HG03135 (cell line): ENCODE measurements around the gene GPR42.
"Not testable (repeated sequence)": the region's sequence is repeated elsewhere in the genome, so short reads cannot be mapped to it uniquely, and the experiment has no call there.

Experiments
- ATAC-seq: cut with Tn5 transposase; IDR thresholded peaks from one replicate; pipeline ENCODE4 v1.9.1; 2021; ENCODE audit warnings: mild to moderate bottlenecking, moderate library complexity; ENCODE audit not compliant: unreplicated experiment

Gene GPR42

DNA sequence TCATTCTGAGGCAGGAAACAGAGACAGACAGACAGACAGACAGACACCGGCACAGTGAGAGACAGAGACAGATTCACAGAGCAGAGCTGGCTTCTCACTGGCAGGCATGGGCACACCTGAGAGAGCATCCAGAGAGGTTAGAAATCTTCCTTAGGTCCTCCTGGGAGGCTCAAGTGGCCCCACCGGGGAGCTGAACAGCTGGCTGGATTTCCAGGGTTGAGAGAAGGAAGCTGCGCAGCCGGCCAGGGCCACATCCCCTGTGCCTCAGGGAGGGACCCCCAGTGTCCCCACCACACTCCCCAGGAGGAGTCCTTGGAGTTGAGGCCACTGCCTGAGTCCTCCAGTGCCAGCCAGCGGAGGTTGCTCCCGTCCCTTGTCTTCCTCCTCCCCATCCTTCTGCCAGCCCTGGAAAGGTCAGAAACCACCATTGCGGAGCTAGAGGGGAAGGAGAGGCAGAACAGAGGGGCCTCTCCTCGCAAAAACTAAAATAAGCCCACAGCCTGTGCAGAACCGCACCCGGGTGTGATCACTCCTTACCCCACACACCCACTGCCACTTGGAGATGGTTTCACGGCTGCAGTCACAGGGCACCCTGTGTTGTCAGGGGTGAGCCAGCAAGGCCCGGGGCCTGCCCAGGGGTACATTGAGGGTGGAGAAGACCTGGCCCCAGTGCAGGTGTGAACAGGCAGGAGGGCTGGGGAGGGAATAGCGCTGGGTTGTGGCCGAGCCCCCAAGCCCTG, 8.4 kb upstream of the GPR42 start:
- ATAC-seq = no peak

DNA sequence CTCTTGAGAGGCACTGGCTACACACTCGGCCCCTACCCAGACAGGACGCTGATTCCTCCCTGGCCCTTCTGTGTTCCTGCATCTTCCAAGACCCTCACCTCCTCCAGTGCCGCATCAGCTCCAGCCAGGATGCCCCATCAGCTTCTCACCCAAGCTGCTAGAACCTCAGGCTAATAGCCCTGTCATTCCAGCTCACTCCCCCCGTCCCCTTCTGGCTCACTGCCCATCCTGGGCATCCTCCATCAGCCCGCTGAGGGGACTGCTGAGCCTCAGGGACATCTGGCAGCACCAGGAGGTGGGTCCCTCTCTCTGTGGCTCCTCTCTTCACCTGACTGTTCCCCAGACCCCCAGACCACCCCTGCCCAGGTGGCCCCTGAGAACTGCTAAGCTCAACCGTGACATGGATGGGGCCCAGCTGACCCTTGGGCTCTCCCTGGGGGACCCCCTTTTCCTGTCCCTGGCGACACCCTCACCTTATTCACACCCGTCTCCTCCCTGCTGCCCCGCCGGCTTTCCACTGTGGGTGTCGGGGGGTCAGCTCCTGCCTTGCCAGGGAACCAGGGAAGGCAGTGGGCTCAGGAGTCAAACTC, 7.8 kb upstream of the GPR42 start:
- ATAC-seq = no peak

DNA sequence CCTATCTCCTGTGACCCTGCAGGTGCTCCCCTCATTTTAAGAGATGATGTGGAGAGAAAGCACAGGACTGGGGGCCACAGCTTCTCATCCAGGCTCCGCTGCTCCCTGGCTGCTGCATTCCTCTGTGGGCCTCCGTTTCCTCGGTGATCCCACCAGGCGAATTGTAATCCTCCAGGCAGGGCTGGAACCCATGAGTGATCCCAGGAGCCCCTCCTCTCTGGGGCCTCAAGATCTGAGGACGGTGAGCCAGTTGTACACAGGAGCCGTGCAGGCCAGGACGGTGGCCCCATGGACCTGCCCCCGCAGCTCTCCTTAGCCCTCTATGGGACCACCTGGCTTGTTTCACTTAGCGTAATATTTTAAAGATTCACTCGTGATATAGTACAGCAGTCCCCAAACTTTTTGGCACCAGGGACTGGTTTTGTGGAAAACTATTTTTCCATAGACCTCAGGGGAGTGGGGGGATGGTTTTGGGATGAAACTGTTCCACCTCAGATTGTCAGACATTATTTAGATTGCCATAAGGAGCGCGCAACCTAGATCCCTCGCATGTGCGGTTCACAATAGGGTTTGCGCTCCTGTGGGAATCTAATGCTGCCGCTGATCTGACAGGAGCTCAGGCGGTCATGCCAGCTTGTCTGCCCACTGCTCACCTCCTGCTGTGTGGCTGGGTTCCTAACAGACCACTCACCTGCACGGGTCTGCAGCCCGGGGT, 7.0 kb upstream of the GPR42 start:
- ATAC-seq = no peak

DNA sequence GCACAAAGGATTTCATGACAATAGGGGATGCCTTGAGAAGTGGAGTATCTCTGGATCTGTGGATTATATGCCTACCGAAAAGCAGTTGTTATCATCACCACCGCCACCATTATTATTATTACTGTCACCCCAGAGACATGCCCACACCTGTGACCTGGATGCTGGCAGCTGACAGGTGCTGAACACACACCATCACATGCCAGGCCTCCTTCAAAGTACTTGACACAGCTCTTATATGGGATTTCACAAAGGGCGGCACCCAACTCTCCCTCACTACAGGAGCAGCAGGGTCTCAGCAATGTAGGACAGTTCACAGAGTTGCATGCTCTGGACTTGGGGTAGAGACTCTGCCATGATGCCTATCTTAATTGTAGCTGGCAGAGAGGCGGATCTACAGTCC, 5.6 kb upstream of the GPR42 start:
- no peak for ATAC-seq

DNA sequence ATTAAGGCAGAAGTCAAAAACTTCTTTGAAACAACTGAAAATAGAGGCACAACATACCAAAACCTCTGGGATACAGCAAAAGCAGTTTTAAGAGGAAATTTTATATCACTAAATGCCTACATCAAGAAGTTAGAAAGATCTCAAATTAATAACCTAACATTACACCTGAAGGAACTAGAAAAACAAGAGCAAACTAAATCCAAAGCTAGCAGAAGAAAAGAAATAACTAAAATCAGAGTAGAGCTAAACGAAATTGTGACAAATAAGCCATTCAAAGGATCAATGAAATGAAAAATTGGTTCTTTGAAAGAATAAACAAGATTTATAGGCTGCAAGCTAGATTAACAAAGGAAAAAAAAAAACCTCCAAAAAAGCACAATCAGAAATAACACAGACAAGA, 2.5 kb upstream of the GPR42 start:
- ATAC-seq = no peak

DNA sequence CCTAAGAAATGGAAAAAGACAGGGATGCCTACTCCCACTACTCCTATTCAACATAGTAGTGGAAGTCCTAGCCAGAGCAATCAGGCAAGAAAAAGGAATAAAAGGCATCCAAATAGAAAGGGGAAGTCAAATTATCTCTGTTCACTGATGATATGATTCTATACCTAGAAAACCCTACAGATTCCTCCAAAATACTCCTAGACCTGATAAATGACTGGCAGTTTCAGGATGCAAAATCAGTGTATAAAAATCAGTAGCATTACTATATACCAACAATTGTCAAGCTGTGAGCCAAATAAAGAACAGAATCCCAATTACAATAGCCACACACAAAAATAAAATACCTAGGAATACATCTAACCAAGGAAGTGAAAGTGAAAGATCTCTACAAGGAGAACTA, 1.3 kb upstream of the GPR42 start:
- ATAC-seq = no peak

DNA sequence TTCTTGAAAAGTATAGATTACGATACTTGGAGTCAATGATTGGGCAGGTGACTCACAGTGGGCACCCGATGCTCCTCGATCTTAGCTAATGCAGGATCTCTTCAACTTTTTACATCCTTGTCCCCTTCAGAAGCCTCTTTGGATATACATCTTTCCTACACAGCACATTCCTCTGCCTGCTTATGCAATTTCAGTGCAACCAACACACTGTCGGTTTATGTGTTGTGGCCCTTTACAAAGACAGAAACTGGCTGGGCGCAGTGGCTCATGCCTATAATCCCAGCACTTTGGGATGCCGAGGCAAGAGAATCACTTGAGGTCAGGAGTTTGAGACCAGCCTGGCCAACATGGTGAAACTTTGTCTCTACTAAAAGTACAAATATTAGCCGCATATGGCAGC, 2.6 kb downstream of the GPR42 start:
- no peak for ATAC-seq

DNA sequence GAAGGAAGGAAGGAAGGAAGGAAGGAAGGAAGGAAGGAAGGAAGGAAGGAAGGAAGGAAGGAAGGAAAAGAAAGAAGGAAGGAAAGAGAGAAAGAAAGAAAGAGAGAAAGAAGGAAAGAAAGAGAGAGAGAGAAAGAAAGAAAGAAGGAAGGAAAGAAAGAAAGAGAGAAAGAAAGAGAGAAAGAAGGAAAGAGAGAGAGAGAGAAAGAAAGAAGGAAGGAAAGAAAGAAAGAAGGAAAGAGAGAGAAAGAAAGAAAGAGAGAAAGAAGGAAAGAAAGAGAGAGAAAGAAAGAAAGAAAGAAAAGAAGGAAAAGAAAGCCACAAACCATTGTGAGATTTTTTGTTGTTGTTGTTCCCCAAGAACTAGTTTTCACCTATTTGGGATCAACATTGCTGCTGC, 3.2 kb downstream of the GPR42 start:
- ATAC-seq = not testable (repeated sequence)

DNA sequence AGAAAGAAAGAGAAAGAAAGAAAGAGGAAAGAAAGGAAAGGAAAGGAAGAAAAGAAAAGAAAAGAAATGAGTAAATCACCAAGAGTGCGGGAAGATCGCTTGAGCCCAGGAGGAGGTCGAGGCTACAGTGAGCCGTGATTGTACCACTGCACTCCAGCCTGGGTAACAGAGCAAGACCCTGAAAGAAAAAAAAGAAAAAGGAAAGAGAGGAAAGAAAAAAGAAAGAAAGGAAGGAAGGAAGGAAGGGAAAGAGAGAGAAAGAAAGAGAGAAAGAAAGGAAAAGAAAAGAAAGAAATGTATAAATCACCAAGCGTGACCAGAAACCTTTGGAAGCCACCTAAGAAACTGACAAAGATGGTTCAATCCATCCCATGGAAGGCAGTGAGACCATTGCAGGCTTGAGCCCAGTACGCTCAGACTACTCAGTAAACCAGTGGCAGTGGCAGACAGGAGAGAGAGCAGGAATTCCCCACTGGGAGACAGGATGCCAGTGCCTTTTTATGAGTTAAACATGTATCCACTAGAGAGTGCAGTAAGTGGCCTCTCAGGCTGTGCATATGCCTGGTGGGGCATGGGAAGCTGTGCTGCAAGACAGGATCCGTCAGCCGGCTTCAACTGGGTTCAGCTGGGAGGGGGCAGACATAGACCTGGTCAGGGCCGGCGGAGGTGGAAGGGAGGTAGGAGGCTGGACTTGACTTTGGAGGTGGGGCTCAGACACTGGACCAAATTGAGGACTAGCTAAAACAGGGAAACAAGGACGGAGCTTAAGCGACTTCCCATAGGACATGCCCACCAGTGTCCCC, 4.8 kb downstream of the GPR42 start:
- ATAC-seq = no peak

DNA sequence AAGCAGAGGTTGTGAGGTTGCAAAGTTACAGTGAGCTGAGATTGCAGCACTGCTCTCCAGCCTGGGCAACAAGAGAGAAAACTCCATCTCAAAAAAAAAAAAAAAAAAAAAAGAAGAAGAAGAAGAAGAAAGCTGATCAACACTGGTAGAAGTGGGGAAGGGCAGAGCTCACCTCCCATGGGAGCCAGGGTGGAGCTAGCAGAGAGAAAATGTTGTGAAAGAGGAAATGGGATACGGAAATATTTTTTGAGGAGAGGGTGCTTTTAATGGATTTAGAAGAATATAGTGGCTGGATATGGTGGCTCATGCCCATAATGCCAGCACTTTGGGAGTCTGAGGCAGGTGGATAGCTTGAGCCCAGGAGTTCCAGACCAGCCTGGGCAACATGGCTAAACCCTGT, 6.8 kb downstream of the GPR42 start:
- ATAC-seq = no peak

DNA sequence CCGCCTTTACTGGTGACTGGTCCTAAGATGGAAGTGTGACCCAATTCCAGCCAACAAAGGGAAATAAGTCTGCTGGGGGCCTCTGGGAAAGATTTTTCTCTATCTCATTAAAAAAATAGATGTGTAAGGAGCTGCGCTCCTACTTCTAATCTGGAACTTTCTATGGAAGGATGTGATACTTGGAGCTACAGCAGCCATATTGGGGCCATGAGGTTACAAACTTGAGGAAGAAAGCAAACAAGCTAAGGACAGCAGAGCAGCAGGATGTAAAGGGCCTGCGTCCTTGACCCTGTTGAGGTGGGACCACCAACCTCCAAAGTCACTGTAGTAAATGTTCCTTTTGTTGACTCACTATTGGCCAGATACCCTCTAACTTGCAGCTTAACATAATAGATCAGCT, 7.5 kb downstream of the GPR42 start:
- ATAC-seq = no peak

DNA sequence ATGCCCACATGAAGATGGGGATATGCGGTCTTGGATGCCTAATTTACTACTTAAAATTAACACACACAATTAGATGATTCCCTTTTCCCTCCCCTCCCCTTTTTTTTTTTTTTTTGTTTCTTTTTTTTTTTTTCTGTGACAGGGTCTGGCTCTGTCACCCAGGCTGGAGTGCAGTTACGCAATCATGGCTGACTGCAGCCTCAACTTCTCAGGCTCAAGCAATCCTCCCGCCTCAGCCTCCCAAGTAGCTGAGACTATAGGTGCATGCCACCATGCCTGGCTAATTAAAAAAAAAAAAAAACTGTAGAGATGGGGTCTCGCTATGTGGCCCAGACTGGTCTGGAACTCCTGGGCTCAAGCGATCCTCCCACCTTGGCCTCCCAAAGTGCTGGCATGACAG, 8.7 kb downstream of the GPR42 start:
- not testable (repeated sequence) for ATAC-seq

DNA sequence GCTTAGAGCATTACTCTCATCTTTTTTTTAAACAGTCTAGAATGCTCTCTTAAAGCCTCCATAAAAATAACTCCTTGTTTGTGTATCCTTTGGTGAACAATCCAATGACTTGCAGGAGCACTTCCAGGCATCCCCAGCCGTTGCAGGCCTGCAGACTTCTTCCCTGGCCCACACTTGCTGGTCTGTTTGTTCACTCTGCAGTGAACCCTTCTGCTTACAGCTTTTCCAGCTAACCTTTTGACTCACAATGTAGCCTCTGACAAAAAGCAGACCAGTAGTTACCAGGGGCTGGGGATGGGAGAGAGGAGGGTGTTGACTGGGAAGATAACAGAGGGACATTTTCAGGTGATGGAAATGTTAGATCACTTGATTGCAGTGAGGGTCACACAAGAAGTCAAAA, 9.1 kb downstream of the GPR42 start:
- no peak for ATAC-seq

DNA sequence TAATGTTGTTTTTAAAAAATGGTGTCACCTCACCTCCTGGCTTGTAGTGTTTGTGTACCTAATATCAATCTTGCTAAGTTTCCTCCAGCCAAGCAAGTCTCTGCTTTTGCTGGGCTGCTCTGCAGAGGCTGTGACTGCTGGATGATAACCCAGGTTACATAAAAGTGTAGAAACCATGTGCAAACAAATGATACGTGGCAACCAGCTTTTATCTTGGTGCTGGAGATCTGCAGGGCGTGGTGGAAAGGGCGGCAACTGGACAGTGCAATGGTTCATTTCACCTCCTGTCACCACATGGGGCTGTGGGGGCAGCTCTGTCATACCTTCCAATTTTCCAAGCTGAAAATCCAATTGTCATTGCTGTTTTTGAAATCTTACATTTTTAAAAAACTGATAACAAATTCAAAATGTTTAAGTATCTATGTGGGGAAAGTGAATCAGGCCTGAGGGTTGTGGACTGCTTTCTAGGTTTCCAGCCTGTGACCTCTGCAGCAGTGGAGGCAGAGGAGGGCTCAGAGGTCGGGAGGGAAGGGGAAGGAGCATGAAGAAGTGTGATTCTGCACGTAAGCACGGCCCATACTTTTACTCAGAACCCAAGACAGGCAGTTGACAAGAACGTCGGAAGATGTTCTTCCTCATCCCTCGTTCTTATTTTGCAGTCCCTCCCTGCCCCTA, 9.7 kb downstream of the GPR42 start:
- no peak for ATAC-seq

DNA sequence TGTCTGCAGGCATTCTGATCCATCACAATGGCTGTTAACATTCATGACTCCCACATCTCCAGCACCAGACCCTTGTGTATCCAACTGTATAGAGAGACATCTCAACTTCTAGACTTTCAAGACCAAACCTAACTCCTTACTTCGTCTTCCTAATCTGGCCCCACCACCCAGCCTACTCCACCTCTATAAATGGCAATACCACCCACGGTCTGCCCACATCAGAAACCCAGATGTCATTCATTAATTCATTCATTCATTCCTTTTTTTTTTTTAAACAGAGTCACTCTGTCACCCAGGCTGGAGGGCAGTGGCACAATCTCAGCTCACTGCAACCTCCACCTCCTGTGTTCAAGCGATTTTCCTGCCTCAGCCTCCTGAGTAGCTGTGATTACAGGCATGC, 10.4 kb downstream of the GPR42 start:
- no peak for ATAC-seq

DNA sequence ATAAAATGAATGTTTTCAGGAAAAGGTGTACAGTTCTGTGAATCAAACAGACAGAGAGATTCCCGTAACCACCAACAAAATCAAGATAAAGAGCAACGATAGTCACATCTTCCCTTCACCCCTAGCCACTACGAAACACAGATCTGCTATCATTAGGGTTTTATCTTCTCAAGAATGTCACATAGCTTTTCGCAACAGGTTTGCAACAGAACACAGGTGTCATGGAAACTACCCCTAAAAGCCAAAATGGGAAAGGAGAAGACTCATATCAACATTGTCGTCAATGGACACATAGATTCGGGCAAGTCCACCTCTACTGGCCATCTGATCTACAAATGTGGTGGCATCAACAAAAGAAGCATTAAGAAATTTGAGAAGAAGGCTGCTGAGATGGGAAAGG, 11.1 kb downstream of the GPR42 start:
- no peak for ATAC-seq

DNA sequence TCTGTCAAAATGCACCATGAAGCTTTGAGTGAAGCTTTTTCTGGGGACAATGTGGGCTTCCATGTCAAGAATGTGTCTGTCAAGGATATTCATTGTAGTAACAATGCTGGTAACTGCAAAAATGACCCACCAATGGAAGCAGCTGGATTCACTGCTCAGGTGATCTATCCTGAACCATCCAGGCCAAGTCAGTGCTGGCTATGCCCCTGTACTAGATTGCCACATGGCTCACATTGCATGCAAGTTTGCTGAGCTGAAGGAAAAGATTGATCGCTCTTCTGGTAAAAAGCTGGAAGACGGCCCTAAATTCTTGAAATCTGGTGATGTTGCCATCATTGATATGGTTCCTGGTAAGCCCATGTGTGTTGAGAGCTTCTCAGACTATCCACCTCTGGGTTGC, 12.7 kb downstream of the GPR42 start:
- no peak for ATAC-seq

DNA sequence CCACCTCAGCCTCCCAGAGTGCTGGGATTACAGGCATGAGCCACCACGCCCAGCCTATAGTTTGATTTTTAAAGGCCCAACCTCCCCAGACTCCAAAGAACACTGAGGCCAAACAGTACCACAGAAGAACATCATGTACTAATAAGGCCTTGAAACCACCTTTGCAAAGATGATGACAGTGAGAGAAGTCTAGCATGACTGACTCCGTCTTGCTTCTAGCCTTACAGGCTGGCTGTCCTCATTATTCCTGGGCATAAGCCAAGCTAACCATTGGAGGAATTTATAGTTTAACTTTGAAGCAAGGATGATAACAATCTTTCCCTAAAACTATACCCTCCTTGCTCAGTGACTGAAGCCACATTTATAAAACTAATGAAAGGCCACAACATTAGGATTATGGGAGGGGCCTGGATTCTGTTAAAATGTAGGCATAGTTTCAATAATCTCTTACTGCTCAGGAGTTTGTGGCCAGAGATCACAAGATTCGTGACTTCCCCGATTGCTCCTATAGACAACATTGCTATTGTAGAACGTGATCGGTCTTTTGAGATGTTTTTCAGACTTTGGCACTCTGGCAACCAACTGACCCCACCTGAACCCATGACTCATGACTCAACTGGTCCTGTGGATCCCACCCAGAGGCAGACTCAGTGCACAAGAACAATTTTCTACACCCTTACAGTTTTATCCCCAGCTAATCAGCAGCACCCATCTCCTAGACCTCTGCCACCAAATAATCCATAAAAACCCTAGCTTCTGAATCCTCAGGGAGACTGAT, 17.6 kb downstream of the GPR42 start:
- no peak for ATAC-seq

DNA sequence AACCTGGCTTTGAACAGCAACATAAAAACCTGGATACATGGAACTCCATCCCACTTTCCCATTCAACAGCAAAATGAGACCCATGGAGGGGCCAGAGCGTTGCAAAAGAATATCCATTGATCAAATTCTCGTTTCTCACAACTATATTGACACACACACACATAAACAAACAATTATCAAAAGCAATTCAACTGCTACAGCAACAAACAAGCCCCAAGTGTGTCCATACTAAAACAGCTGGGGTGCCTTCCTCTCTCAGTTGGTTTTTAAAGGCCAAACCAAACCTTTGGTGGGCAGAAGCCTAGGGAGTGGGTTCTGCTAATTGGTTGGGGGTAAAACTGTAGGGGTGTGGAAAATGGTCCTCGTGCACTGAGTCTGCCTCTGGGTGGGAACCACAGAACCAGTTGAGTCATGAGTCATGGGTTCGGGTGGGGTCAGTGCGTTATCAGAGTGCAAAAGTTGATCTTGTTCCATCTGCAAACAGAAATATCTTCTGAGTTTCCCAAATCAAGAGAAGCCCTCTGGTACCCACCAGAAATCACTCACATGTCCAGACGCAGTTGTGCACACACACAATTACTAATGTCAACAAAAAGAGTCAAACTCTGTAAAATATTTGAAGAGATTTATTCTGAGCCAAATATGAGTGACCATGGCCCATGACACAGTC, 18.5 kb downstream of the GPR42 start:
- ATAC-seq = no peak
